GM12874 (cell line): Measurements from ENCODE around the gene TOPBP1.

Source experiments
- CTCF ChIP-seq: IDR thresholded peaks from 2 replicates; pipeline ENCODE4 v1.5.1; 2011; ENCODE audit warnings: low read depth, mild to moderate bottlenecking, control low read depth, low read length, moderate library complexity; ENCODE audit not compliant: insufficient read depth

The TOPBP1 gene

GRCh38 chr3:133691273-133692107 is 29.7 kb upstream of the TOPBP1 start:
- TF ChIP-seq CTCF = no peak

- TF ChIP-seq CTCF = no peak
Measured at GRCh38 chr3:133676336-133677118, 14.8 kb upstream of the TOPBP1 start.

GRCh38 chr3:133675631-133676335 is 14.0 kb upstream of the TOPBP1 start:
- no peak for TF ChIP-seq CTCF

GRCh38 chr3:133674290-133674919 is 12.7 kb upstream of the TOPBP1 start:
- no peak for TF ChIP-seq CTCF

- TF ChIP-seq CTCF = no peak
Measured at GRCh38 chr3:133673746-133674145, 12.0 kb upstream of the TOPBP1 start.

GRCh38 chr3:133672461-133672860 is 10.7 kb upstream of the TOPBP1 start:
- TF ChIP-seq CTCF = no peak
